NCI-H2107 treated with DMSO at 0.1 percent for 48 hours (cell line): Measurements from ENCODE around the gene FABP7.

Source experiments
- DNase-seq: peaks from one replicate; lab custom pipeline; 2025; ENCODE audit not compliant: unreplicated experiment; lab: John Stamatoyannopoulos, UW

The FABP7 gene

GRCh38 chr6:122832459-122832858 lies 52.9 kb downstream of the FABP7 start:
- no peak for DNase-seq

DNA sequence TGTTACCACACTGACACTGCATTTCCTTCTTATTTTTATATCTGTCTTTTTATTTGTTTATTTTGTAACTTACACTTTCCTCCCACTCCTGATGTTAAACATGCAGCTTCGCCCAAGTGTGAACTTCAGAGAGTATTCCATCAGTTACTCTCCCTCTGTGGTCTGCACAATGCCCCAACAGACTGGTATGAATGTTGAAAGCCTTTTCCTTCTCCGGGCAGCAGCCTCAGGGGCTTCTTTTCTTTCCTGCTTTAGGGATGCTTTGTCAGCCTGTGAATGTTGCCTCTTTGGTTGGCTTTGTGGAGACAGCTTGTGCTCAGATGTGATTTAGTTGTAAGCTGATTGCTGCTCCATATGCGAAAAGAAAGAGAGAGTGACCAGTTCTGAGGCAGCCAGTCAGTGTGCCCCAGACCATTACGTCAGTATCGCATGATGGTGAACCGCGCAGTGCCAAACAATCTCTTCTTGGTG lies 53.5 kb downstream of the FABP7 start:
- no peak for DNase-seq
